Ammon's horn (tissue), 1 donor: ENCODE data around the gene FBXW4.

Experiments used
- DNase-seq: peaks from one replicate; pipeline ENCODE4 v3.0.0-alpha.2; 2016; ENCODE audit warnings: low spot score

The FBXW4 gene

GRCh38 chr10:101580486-101581399 lies 114.2 kb downstream of the FBXW4 start:
- DNase-seq: no peak

DNA sequence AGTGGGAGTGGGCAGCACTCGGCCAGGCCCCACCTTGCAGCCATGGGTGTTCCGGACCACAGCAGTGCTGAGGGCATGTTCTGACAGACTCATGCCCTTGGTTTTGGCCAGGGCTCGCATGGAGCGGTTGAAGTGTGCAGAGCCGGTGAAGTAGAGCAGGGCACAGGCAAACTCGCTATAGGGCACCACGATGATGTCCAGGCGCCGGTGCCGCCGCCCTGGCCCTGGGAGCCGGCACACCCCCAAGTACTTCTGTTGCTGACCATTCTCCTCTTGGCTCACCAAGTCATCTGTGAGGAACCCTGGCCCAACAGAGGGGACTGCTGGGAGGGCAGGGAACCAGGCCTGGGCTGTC lies 115.5 kb downstream of the FBXW4 start:
- DNase-seq: no peak

DNA sequence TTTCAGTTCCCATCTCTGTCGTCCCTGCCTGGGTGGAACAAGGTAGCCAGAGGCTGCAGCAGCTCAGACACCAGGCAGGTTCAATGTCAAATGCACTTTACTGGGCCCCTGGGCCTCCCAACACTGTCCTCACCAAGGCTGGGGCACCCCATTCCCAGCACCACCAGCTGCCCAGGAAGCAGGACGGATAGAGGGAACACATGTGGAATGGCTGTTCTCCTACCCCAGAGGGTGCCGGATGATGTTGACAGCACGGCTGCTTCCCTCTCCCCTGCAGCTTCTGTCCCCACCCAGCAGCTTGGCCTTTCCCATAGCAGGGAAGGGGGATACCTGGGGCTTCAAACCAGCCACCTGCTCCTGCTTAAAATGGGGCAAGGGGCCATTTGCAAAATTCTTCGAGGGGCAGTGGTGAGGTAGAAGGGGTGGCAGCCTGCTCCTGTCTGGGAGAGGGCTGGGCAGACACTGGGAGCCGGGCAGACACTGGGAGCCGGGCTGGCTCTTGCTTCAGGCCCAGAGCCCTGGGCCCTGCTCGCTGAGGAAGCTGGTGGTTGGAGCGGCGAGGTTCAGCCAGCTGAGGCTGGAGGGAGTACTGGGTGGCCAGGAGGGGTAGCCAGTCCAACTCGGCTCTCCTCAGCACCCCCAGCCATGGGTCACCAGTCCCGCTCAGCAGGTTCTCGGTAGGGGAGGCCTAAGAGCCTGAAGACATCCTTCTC lies 116.0 kb downstream of the FBXW4 start:
- DNase-seq: no peak

DNA sequence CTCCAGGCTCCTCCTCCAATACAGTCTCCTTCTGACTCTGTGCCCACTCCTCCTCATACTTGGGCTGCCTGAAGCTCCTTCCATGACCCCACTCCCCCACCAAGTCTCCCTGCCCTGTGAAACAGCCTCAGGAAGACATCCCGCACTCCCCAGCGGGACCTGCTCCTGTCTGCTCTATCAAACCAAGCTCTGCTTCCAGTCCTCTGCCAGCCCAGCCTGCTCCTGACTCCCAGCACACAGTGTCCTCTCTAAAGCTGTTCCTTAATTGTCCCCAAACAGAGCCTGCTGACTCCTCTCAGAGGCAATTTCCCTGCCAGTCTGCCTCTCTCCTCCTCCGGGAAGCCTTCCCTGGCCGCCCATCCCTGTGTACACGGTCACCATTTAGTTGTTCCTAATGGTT lies 116.8 kb downstream of the FBXW4 start:
- DNase-seq: no peak

GRCh38 chr10:101577121-101577871 lies 117.7 kb downstream of the FBXW4 start:
- DNase-seq: no peak

GRCh38 chr10:101576211-101576863 lies 118.6 kb downstream of the FBXW4 start:
- no peak for DNase-seq

- no peak for DNase-seq
Measured at GRCh38 chr10:101575580-101576210, 119.3 kb downstream of the FBXW4 start.

DNA sequence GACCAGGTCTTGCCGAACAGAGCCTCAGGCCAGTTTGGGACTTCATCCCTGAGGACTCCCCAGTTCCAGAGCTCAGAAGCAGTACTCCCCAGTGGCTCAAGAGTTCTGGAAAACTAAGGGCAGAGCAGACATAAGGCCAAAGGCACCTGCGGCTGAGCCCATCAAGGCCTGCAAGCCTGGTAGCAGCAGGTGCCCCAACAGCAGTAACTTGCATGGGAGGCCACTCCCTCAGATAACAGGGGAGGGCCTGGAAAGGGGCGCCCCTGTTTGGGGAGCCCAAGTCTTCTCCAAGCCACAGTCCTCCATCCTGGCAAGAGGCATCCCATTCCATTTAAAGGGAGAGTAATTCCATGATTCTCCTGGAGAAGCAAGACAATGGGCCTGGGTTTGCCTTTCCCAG lies 119.9 kb downstream of the FBXW4 start:
- DNase-seq: no peak

GRCh38 chr10:101573885-101574753 lies 120.9 kb downstream of the FBXW4 start:
- no peak for DNase-seq

DNA sequence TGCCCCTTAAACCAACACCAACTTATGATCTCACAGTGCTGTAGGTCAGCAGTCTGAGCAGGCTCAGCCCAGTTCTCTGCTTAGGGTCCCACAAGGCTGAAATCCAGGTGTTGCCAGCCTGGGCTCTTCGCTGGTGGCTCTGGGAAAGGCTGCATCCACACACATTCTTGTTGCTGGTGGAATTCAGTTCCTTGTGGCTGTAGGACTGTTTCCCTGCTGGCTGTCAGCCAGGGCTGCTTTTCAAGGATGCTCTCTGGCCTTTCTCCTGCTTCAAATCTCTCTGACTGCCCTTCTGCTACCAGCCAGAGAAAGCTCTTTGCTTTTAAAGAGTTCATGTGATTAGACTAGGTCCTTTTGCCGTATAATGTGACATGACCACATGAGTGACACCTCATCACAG lies 122.2 kb downstream of the FBXW4 start:
- no peak for DNase-seq

DNA sequence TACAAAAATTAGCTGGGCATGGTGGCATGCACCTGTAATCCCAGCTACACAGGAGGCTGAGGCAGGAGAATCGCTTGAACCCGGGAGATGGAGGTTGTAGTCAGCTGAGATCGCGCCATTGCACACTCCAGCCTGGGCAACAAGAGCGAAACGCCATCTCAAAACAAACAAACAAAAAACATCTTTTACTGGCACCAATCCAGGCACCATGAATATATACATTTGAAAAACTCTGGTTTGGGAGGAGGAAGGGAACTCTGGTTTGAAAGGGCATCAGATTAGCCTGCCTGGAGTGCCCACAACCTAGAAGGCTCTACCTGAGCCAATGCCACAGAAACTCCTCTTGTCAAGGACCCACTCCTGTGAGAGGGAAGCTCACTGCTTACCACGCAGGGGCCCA lies 122.8 kb downstream of the FBXW4 start:
- DNase-seq: no peak

GRCh38 chr10:101571271-101571925 lies 123.6 kb downstream of the FBXW4 start:
- no peak for DNase-seq

DNA sequence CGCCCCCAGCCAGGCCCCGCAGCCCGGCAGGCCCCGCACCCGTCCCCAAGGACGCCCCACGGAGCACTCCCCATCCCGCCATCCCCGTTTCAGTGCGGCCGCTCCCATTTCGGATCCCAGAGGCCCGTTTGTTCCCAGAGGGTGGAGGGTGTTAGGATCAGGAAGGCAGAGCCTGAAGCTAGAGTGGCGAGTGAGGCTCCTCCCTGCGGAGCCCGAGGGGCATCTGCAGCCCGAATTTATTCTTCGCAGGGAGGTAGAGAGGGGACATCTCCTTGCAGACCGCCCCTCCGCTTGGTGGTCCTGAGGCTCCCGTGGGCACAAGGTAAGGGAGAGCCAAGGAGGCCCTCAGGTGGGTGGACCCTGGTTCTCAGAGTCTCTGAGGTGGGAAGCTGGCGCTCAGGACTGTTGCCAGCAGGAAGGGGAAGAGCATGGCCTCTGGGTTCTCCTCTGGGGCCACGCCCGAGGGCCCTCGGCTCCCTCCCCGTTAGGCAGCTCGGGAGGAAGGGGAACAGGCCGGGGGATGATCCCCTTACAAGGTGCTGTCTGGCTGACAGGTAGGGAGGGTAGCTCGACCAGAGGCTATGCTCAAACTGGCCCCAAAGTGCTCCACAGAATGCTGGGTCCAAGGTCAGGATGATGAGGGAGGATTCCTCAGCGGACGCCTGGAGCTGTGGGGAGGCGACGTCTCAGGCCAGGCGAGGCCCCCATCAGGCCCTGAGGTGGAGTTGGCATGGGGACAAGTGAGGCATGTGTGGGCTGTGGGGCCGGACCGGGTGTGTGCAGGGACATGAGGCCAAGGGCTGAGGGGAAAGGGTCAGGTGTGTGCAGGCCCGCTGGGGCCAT lies 124.3 kb downstream of the FBXW4 start:
- peak; percentile 24 for DNase-seq

DNA sequence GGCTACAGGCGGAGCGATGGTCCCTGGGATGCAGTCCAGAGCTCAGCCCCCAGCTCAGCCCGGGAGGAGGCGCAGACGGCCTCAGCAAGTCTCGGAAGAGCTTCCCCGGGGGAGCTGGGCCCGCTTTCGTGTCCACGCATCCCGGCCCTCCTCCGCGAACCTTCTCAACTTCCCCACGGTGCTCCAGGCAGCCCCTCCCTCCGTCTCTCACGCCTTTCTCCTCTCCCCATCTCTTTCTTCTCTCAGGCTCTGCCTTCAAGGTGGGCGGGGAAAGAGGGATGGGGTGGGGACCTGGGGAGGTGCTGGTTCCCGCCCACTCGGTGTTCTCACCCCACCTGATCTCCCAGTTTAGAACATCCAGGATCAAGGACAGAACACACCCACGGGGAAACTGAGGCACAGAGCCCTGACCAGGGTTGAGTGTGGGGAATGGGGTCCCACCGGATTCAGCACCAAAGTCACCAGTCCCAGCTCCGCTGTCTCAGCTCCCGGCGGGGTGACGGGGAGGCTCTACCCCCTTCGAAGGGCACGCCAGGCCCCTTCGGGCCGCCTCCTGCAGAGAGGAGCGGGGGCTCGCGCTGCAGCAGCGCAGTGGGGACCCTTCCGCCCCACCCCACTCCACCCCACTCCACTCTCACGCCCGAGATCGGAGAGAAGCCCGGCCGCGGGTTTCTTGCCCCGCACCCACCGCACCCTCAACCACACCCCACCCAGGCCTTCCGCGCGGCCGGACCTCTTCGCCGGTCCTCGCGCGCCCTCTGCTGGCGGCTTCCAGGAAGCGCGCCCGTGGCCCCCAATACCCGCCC lies 125.1 kb downstream of the FBXW4 start:
- peak; percentile 77 for DNase-seq

DNA sequence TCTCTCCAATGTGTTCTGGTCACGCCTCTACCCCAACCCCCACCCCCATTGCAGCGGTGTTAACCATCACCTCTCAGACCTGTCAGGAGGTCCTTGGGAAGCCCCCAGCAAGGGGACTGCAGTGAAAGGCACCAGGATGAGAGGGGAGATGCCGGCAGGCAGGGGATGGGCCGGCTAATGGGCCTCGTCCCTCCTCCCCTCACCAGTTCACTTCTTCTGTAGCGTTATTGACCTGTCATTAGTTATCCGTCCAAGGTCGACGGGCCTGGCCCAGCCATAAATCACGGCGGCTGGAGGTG lies 125.7 kb downstream of the FBXW4 start:
- DNase-seq: no peak

- DNase-seq: no peak
Measured at GRCh38 chr10:101568054-101568745, 126.8 kb downstream of the FBXW4 start.

GRCh38 chr10:101567165-101568006 lies 127.6 kb downstream of the FBXW4 start:
- no peak for DNase-seq
